ENCODE results near the gene MED15. TPM values are rescaled to one million over a fixed set of nuclear protein-coding genes. Genes with fewer than 3 reads are reported as not detected.
A peak's percentile ranks its signal among the peaks of the same experiment; 100 is the strongest.

The MED15 gene
- total RNA-seq, 1 donor from 2014 or later: 111 TPM

DNA sequence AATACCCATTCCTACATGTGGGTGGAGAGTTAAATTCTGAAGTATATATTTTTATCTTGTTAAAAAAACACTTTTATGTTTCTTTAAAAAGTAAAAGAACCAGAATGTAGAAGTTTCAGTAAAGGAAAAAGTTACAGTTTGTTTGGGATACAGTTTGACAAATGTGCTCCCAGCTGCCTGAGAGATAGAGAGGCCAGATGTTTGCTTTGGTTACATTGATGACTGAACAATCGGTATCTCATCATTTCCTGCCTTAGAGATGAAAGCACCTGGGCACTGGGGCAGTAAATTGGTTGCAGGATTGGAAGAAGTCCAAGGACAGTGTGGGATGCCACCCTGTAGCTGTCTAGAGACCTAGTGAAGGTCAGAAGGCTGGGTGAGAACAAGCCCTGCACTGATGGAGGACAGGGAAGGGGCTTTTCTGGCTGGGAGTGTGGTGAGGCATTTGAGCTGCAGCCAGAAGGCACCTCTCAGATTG is 16.6 kb downstream of the MED15 start:
- Mint-ChIP-seq H3K9me3 (ENCODE audit: low read depth) (no peaks in the 10 kb centered on the region), H3K4me3 (ENCODE audit: unreplicated experiment) (peak overlapping the region; percentile 11), H3K4me1 (ENCODE audit: low read depth) (peaks cover 67% of the 10 kb centered on the region), H3K27me3 (ENCODE audit: low read depth) (no peaks in the 10 kb centered on the region), H3K36me3 (ENCODE audit: low read depth) (peaks cover 9% of the 10 kb centered on the region), H3K27ac (ENCODE audit: unreplicated experiment) (peak overlapping the region; percentile 88)
- TF ChIP-seq CTCF (IDR thresholded peaks at IDR 0.05): no peak
- no peak for DNase-seq (ENCODE audit: low spot score)

DNA sequence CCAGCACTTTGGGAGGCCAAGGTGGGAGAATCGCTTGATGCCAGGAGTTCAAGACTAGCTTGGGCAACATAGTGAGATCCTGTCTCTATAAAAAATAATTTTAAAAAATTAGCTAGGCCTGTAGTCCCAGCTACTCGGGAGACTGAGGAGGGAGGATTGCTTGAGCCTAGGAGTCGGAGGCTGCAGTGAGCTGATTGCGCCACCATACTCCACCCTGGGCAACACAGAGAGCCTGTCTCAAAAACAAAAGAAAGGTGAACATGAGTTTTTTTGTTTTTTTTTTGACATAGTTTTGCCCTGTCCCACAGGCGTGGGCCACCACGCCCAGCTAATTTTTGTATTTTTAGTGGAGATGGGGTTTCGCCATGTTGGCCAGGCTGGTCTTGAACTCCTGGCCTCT is 17.6 kb downstream of the MED15 start:
- H3K4me1 Mint-ChIP-seq (ENCODE audit: low read depth): peaks cover 62% of the 10 kb centered on the region
- H3K36me3 Mint-ChIP-seq (ENCODE audit: low read depth): peaks cover 9% of the 10 kb centered on the region
- H3K27me3 Mint-ChIP-seq (ENCODE audit: low read depth): no peaks in the 10 kb centered on the region
- peak overlapping the region; percentile 94 for H3K27ac Mint-ChIP-seq (ENCODE audit: unreplicated experiment)
- no peak for TF ChIP-seq CTCF (IDR thresholded peaks at IDR 0.05)
- DNase-seq (ENCODE audit: low spot score): no peak
- no peak overlapping the region for H3K4me3 Mint-ChIP-seq (ENCODE audit: unreplicated experiment)
- H3K9me3 Mint-ChIP-seq (ENCODE audit: low read depth): no peaks in the 10 kb centered on the region

GRCh38 chr22:20526305-20526627 is 18.9 kb downstream of the MED15 start:
- no peak for TF ChIP-seq CTCF (IDR thresholded peaks at IDR 0.05)
- no peak overlapping the region for H3K4me3 Mint-ChIP-seq (ENCODE audit: unreplicated experiment)
- DNase-seq (ENCODE audit: low spot score): no peak
- H3K9me3 Mint-ChIP-seq (ENCODE audit: low read depth): no peaks in the 10 kb centered on the region
- no peaks in the 10 kb centered on the region for H3K27me3 Mint-ChIP-seq (ENCODE audit: low read depth)
- H3K27ac Mint-ChIP-seq (ENCODE audit: unreplicated experiment): peak overlapping the region; percentile 94
- H3K36me3 Mint-ChIP-seq (ENCODE audit: low read depth): peaks cover 4% of the 10 kb centered on the region
- peaks cover 66% of the 10 kb centered on the region for H3K4me1 Mint-ChIP-seq (ENCODE audit: low read depth)

DNA sequence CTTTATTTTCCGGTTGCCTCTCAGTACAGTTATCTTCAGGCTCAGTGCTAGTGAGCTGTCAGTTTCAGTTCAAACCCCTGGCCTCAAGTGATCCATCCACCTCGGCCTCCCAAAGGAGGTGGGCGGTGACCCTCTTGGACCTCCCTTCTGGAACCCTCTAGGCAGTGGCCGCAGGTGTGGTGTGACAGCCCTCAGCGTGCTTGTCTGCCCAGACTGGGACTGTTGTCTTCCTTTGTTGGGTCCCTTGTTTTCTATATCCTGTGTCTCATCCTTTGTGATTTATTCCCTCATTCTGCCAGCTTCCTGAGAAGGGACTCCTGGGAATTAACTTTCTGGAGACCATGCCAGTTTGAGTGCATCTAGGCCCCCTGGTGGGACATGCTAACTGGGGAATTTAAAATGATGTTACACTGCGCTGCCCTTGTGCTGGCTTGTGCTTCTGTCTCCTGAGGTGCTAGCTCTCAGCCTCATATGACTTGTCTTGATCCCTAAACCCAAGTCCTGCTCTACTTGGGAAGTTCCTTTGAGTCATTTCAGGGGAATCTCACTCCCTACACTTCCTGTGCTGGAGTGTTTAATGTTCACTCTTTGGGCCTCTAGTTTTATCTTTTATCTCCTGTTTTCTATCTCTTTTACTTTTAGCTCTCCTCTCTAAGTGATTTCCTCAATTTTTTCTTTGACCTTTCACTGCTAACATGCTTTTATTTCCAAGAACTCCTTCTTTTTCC is 19.4 kb downstream of the MED15 start:
- peaks cover 71% of the 10 kb centered on the region for H3K4me1 Mint-ChIP-seq (ENCODE audit: low read depth)
- TF ChIP-seq CTCF (IDR thresholded peaks at IDR 0.05): peak; percentile 44
- peak overlapping the region; percentile 94 for H3K27ac Mint-ChIP-seq (ENCODE audit: unreplicated experiment)
- H3K27me3 Mint-ChIP-seq (ENCODE audit: low read depth): no peaks in the 10 kb centered on the region
- no peaks in the 10 kb centered on the region for H3K9me3 Mint-ChIP-seq (ENCODE audit: low read depth)
- H3K36me3 Mint-ChIP-seq (ENCODE audit: low read depth): peaks cover 4% of the 10 kb centered on the region
- peak; percentile 30 for DNase-seq (ENCODE audit: low spot score)
- H3K4me3 Mint-ChIP-seq (ENCODE audit: unreplicated experiment): no peak overlapping the region

DNA sequence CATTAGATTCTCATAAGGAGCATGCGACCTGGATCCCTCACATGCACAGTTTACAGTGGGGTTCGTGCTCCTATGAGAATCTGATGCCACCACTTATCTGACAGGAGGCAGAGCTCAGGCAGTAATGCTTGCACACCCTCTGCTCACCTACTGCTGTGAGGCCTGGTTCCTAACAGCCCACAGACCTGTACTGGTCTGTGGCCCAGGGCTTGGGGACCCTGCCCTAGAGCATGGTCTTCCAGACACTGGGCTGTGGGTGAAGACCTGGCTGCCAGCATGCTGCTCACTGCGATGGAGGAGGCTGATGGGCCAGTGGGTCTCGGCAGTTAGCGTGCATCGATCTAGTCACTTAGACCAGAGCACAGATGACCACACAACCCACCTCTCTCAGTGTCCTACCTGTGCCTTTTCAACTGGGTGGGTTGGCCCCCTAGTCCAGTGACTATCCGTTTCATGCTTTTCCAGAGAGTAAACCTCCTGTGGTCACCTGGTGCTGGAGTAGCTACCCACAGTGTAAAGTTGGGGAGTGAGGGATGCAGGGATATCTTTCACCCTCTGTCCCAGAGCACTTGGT is 21.1 kb downstream of the MED15 start:
- no peak for TF ChIP-seq CTCF (IDR thresholded peaks at IDR 0.05)
- Mint-ChIP-seq H3K4me3 (ENCODE audit: unreplicated experiment) (no peak overlapping the region), H3K27me3 (ENCODE audit: low read depth) (no peaks in the 10 kb centered on the region), H3K27ac (ENCODE audit: unreplicated experiment) (peak overlapping the region; percentile 80), H3K9me3 (ENCODE audit: low read depth) (no peaks in the 10 kb centered on the region), H3K36me3 (ENCODE audit: low read depth) (peaks cover 4% of the 10 kb centered on the region), H3K4me1 (ENCODE audit: low read depth) (peaks cover 72% of the 10 kb centered on the region)
- no peak for DNase-seq (ENCODE audit: low spot score)
